Stimulated activated CD4-positive, alpha-beta T cell treated with anti-CD3 and anti-CD28 coated beads, Interleukin-15, amount 100 ng/mL, for 1 hour (primary cell): ENCODE results near the gene OR51E1.

ENCODE experiments used
- DNase-seq, 2 donors: peaks; one replicate each; pipeline ENCODE4 v3.0.0-alpha.2; 2020; ENCODE audit warnings: low read depth in 1 of 2, low spot score in 1 of 2

OR51E1 gene

DNA sequence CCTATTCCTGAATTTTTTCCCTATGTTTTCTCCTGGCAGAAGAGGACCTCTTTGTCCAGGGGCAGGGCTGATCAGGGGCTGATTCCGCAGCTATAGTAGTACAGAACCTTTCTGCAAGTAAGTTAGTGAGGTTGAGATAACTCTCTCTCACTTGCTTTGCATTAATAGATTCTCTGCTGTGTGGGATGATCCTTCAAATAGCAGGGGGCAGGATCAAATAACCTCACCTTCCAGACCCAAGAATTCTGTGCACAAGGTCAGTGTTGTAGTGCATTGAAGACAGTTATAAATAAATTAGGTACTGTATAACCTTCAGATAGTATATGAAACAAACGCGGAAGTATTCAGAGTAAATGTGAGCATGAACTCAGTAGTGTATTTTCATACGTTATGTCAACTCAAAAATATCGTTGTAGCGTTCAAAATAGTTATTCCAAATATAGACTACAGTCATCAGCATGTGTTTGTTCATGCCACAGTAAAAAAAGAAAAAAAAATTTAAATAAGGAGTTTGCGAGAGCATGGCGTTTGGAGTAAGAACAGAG is 61.1 kb downstream of the OR51E1 start:
- no peak for DNase-seq
